Body of pancreas (tissue), 4 donors: ENCODE results near the gene BDNF.

Experiments
- POLR2A ChIP-seq, 3 donors: fragments of 450-650 bp; IDR thresholded peaks; one replicate each; pipeline ENCODE4 v1.6.1; 2016; ENCODE audit warnings: antibody characterized with exemption in 3 of 3, mild to moderate bottlenecking in 2 of 3
- TF ChIP-seq, protein P1 (sequence below), 7 experiments: fragments of 450-650 bp in 4 of 7; fragments of 200-600 bp in 3 of 7; sonication (generic) in 3 of 7; IDR thresholded peaks; one replicate each; pipeline ENCODE4 v1.5.1; 2016 to 2019; ENCODE audit warnings: antibody characterized with exemption in 7 of 7

GRCh38 chr11:27612932-27613880 is 87.0 kb downstream of the BDNF start:
- TF ChIP-seq, protein P1, sequence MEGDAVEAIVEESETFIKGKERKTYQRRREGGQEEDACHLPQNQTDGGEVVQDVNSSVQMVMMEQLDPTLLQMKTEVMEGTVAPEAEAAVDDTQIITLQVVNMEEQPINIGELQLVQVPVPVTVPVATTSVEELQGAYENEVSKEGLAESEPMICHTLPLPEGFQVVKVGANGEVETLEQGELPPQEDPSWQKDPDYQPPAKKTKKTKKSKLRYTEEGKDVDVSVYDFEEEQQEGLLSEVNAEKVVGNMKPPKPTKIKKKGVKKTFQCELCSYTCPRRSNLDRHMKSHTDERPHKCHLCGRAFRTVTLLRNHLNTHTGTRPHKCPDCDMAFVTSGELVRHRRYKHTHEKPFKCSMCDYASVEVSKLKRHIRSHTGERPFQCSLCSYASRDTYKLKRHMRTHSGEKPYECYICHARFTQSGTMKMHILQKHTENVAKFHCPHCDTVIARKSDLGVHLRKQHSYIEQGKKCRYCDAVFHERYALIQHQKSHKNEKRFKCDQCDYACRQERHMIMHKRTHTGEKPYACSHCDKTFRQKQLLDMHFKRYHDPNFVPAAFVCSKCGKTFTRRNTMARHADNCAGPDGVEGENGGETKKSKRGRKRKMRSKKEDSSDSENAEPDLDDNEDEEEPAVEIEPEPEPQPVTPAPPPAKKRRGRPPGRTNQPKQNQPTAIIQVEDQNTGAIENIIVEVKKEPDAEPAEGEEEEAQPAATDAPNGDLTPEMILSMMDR (IDR thresholded peaks at IDR 0.05), result no peak
- no peak for TF ChIP-seq POLR2A (IDR thresholded peaks at IDR 0.05)
